ENCODE measurements around the gene UNC5C. TPM values are rescaled to one million over a fixed set of nuclear protein-coding genes. Genes with fewer than 3 reads are reported as not detected.
"Not testable (repeated sequence)": the region's sequence is repeated elsewhere in the genome, so short reads cannot be mapped to it uniquely, and the experiment has no call there.

Gene UNC5C
- polyA plus RNA-seq, 1 donor = 4.1 TPM

DNA sequence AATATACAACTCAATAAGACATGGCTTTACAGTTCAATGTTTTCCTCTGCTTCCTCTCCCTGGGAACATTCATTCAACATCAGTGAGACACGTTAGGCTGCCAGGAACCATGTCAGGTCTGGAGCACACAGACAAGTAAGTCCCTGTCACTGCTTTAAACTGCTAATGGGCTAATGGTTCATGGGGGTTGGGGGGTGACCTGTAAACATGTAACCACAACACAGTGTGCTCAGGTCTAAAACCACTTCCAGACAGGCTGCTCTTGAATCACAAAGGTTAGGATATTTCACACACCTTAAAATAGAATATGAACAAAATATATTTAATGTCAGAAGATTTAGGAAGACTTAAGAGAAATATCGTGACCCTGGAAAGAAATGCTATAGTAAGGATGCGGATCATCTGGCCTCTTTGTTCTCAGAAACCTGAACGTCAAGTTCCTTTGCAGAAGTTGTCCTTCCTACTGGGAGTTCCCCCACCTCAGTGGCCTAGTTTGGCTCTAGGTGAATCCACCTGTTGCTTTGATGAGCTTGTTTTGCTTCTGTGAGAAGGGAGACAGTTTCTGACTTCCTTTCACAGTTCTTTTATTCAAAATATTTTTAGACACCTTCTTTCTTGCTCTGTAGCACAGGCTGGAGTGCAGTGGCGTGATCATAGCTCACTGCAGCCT is 359.9 kb downstream of the UNC5C start:
- no peak overlapping the region for H3K27ac ChIP-seq (ENCODE audit: low read length)
- no peak overlapping the region for H3K4me3 ChIP-seq (ENCODE audit: low read length)
- H3K27me3 ChIP-seq (ENCODE audit: control insufficient read depth, insufficient read depth, low read length) = no peaks in the 10 kb centered on the region
- WGBS (ENCODE audit: insufficient coverage, low lambda C conversion rate) = 100% methylated on average over 1 of the region's 5 CpGs
- no peaks in the 10 kb centered on the region for H3K4me1 ChIP-seq (ENCODE audit: control insufficient read depth, insufficient read depth, low read length)
- no peak for DNase-seq
- H3K36me3 ChIP-seq (ENCODE audit: control insufficient read depth, insufficient read depth, low read length) = no peaks in the 10 kb centered on the region
- no peaks in the 10 kb centered on the region for H3K9me3 ChIP-seq (ENCODE audit: control insufficient read depth, low read depth, low read length)

GRCh38 chr4:95186666-95187065 is 362.1 kb downstream of the UNC5C start:
- H3K27ac ChIP-seq (ENCODE audit: low read length) = no peak overlapping the region
- H3K9me3 ChIP-seq (ENCODE audit: control insufficient read depth, low read depth, low read length) = no peaks in the 10 kb centered on the region
- no peaks in the 10 kb centered on the region for H3K4me1 ChIP-seq (ENCODE audit: control insufficient read depth, insufficient read depth, low read length)
- H3K27me3 ChIP-seq (ENCODE audit: control insufficient read depth, insufficient read depth, low read length) = peaks cover 2% of the 10 kb centered on the region
- no peak for DNase-seq
- no peak overlapping the region for H3K4me3 ChIP-seq (ENCODE audit: low read length)
- no peaks in the 10 kb centered on the region for H3K36me3 ChIP-seq (ENCODE audit: control insufficient read depth, insufficient read depth, low read length)
- no CpG with 5 or more reads among the region's 8 CpGs for WGBS (ENCODE audit: insufficient coverage, low lambda C conversion rate)

DNA sequence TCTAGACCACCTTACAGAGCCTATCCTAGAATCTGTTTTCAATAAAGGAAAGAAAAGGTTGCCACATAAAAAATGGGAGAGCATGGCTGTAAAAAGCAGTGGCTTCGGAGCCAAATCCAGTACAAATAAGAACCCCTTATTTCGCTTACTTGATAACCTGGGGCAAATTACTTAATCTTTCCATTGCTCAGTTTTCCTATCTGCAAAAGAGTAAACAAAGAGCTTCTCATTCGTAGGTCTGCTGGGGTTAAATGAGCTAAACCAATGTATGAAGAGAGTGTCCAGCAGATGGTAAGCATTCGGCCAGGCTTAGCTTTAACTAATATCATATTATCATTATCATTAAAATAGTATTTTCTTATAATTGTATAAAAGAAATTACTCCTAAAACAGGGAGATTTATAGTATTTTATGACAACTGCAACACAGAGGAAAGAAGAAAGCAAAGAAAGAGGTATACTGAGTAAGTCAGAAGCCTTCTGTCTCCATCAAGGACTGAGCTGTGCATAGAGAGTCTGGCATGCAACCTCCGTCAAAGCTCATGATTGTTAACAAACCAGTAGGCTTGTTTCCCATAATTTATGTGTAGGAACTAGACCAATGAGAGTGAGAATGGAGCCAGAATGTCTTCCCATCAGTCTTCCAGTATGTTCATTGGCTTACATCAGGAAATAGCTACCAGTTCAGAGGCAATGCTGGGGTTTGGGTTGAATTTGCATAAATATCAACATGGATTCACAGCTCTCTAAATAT is 364.9 kb downstream of the UNC5C start:
- Histone ChIP-seq H3K27me3 (ENCODE audit: control insufficient read depth, insufficient read depth, low read length) (peaks cover 2% of the 10 kb centered on the region), H3K27ac (ENCODE audit: low read length) (no peak overlapping the region), H3K4me1 (ENCODE audit: control insufficient read depth, insufficient read depth, low read length) (no peaks in the 10 kb centered on the region), H3K4me3 (ENCODE audit: low read length) (no peak overlapping the region), H3K36me3 (ENCODE audit: control insufficient read depth, insufficient read depth, low read length) (no peaks in the 10 kb centered on the region), H3K9me3 (ENCODE audit: control insufficient read depth, low read depth, low read length) (no peaks in the 10 kb centered on the region)
- WGBS (ENCODE audit: insufficient coverage, low lambda C conversion rate) = 20% methylated on average over 1 of the region's 5 CpGs
- DNase-seq = no peak

- DNase-seq = no peak
- Histone ChIP-seq H3K4me1 (ENCODE audit: control insufficient read depth, insufficient read depth, low read length) (no peaks in the 10 kb centered on the region), H3K4me3 (ENCODE audit: low read length) (no peak overlapping the region), H3K9me3 (ENCODE audit: control insufficient read depth, low read depth, low read length) (peaks cover 4% of the 10 kb centered on the region), H3K36me3 (ENCODE audit: control insufficient read depth, insufficient read depth, low read length) (no peaks in the 10 kb centered on the region), H3K27ac (ENCODE audit: low read length) (no peak overlapping the region), H3K27me3 (ENCODE audit: control insufficient read depth, insufficient read depth, low read length) (peaks cover 2% of the 10 kb centered on the region)
- no CpG with 5 or more reads among the region's 2 CpGs for WGBS (ENCODE audit: insufficient coverage, low lambda C conversion rate)
These were observed 366.8 kb downstream of the UNC5C start for GRCh38 chr4:95181996-95182306.

DNA sequence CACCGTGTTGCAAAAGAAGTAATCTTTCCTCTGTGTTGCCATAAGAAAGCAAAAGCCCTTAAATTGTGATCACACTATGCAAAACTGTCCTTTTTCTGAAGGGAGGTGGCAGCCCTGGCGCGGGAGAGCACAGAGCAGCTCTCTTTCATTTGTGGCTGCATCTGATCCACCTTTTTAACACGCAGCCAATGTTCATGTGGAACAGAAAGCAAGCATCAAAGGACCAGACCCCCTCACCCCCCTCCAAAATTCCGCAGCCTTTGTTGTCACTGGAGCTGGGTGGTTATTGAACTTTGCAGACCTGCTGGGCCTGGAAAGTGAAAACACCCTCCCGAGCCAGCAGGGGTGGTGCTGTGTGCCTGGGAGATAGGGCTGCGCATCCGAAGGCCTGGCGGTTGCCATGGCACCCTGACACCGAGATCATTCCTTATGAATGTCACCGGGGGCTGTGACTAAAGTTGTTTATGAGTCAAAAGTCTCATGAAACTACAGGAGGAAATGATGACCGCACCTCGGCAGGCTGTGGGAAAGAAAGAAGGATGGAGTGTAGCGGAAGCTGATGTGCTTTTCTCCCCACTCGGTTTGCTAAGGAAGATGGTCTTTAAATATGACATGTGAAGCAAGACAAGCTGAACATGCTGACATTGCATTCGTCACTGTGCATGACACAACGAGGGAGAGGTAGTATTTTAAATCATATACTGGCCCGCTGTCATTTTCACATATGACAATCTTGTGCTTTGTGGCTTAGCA is 367.4 kb downstream of the UNC5C start:
- H3K4me1 ChIP-seq (ENCODE audit: control insufficient read depth, insufficient read depth, low read length) = no peaks in the 10 kb centered on the region
- H3K27ac ChIP-seq (ENCODE audit: low read length) = no peak overlapping the region
- H3K27me3 ChIP-seq (ENCODE audit: control insufficient read depth, insufficient read depth, low read length) = peaks cover 2% of the 10 kb centered on the region
- no peak overlapping the region for H3K4me3 ChIP-seq (ENCODE audit: low read length)
- no peak for DNase-seq
- H3K36me3 ChIP-seq (ENCODE audit: control insufficient read depth, insufficient read depth, low read length) = no peaks in the 10 kb centered on the region
- H3K9me3 ChIP-seq (ENCODE audit: control insufficient read depth, low read depth, low read length) = peaks cover 6% of the 10 kb centered on the region
- 100% methylated on average over 3 of the region's 18 CpGs for WGBS (ENCODE audit: insufficient coverage, low lambda C conversion rate)

DNA sequence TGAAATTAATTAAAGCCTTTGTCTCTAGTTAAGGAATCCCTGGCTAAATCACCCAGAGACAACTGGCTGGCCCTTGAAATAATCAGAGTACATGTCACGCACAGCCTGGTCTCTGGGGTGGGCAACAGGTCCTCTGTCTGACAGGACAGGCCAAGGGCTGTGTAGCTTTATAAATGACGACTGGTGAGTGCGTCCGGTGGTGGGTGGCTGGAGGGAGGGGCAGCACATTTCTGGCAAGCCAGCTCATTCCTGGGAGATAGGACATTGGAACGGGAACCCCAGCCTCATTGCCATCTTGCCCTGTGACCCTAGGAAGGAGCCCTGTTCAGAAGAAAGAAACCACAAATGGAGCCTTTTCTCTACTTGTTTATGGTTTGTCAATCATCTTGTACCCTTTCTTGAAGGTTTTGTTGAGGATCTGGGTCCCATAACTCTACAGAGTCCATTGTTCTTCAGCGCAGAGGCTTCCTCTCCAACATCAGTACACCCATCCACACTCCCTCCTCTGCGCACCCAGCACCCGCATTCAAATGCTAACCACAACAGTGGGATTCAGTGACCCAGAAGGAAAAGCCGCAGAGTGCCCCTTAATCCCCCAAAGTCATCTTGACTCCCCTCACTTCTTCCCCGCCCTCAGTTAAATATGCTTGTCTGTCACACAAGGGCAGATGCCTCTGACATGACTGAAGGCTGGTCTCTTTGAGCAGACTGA is 368.1 kb downstream of the UNC5C start:
- H3K36me3 ChIP-seq (ENCODE audit: control insufficient read depth, insufficient read depth, low read length) = no peaks in the 10 kb centered on the region
- no CpG with 5 or more reads among the region's 10 CpGs for whole genome bisulfite sequencing (ENCODE audit: insufficient coverage, low lambda C conversion rate)
- H3K27ac ChIP-seq (ENCODE audit: low read length) = no peak overlapping the region
- no peak overlapping the region for H3K4me3 ChIP-seq (ENCODE audit: low read length)
- peaks cover 6% of the 10 kb centered on the region for H3K9me3 ChIP-seq (ENCODE audit: control insufficient read depth, low read depth, low read length)
- no peaks in the 10 kb centered on the region for H3K4me1 ChIP-seq (ENCODE audit: control insufficient read depth, insufficient read depth, low read length)
- H3K27me3 ChIP-seq (ENCODE audit: control insufficient read depth, insufficient read depth, low read length) = peaks cover 2% of the 10 kb centered on the region
- DNase-seq = no peak

- Histone ChIP-seq H3K27ac (ENCODE audit: low read length) (no peak overlapping the region), H3K4me3 (ENCODE audit: low read length) (no peak overlapping the region), H3K4me1 (ENCODE audit: control insufficient read depth, insufficient read depth, low read length) (no peaks in the 10 kb centered on the region), H3K36me3 (ENCODE audit: control insufficient read depth, insufficient read depth, low read length) (no peaks in the 10 kb centered on the region), H3K27me3 (ENCODE audit: control insufficient read depth, insufficient read depth, low read length) (peaks cover 2% of the 10 kb centered on the region), H3K9me3 (ENCODE audit: control insufficient read depth, low read depth, low read length) (peaks cover 6% of the 10 kb centered on the region)
- 94% methylated on average over 2 of the region's 2 CpGs for WGBS (ENCODE audit: insufficient coverage, low lambda C conversion rate)
- no peak for DNase-seq
These were observed 369.8 kb downstream of the UNC5C start for GRCh38 chr4:95178938-95179337.

DNA sequence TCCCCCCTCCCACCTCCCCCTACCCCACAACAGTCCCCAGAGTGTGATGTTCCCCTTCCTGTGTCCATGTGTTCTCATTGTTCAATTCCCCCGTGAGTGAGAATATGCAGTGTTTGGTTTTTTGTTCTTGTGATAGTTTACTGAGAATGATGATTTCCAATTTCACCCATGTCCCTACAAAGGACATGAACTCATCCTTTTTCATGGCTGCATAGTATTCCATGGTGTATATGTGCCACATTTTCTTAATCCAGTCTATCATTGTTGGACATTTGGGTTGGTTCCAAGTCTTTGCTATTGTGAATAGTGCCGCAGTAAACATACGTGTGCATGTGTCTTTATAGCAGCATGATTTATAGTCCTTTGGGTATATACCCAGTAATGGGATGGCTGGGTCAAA is 377.4 kb downstream of the UNC5C start:
- H3K4me3 ChIP-seq (ENCODE audit: low read length); H3K36me3 ChIP-seq (ENCODE audit: control insufficient read depth, insufficient read depth, low read length); H3K9me3 ChIP-seq (ENCODE audit: control insufficient read depth, low read depth, low read length); H3K27me3 ChIP-seq (ENCODE audit: control insufficient read depth, insufficient read depth, low read length); H3K27ac ChIP-seq (ENCODE audit: low read length); H3K4me1 ChIP-seq (ENCODE audit: control insufficient read depth, insufficient read depth, low read length); DNase-seq: not testable (repeated sequence)
- WGBS (ENCODE audit: insufficient coverage, low lambda C conversion rate) = no CpG with 5 or more reads among the region's 3 CpGs

DNA sequence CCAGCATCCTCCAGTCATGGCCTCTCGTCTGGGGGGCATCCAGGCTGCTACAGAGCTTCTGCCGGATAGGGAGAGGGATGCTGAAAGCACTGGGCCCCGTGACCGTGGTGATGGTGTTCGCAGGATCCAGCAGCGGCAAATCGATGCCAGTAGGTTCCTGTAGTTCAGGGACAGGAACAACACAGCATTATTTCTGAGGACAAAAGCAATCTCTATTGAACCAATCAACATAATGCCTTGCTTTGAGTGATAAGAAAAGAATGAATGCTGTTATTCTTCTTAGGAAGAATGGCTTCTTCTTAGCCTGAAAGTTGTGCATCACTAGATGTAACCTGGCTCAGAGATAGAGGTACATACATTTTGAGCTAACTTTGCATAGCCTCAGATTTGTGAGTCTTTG is 378.6 kb downstream of the UNC5C start:
- H3K27me3 ChIP-seq (ENCODE audit: control insufficient read depth, insufficient read depth, low read length) = no peaks in the 10 kb centered on the region
- no peak overlapping the region for H3K27ac ChIP-seq (ENCODE audit: low read length)
- WGBS (ENCODE audit: insufficient coverage, low lambda C conversion rate) = no CpG with 5 or more reads among the region's 7 CpGs
- no peaks in the 10 kb centered on the region for H3K9me3 ChIP-seq (ENCODE audit: control insufficient read depth, low read depth, low read length)
- no peak overlapping the region for H3K4me3 ChIP-seq (ENCODE audit: low read length)
- no peak for DNase-seq
- no peaks in the 10 kb centered on the region for H3K36me3 ChIP-seq (ENCODE audit: control insufficient read depth, insufficient read depth, low read length)
- no peaks in the 10 kb centered on the region for H3K4me1 ChIP-seq (ENCODE audit: control insufficient read depth, insufficient read depth, low read length)

DNA sequence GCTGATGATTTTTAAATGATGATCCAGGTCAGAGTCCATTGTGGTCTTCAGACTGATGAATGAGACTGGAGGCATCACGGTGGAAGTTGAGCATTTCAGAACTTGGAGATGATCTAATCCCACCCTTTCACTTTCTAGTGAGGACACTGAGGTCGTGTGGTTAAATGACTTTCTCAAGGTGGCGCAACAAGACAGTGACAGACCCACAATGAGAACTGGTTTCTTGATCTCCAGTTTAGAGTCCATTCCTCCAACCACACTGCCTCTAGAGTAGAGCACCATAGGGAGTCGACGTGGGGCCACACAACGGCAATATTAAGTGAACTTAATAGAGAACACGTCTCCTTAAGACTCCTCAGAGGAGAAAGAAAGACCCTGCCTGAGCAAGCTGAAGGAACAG is 381.0 kb downstream of the UNC5C start:
- no CpG with 5 or more reads among the region's 7 CpGs for WGBS (ENCODE audit: insufficient coverage, low lambda C conversion rate)
- Histone ChIP-seq H3K9me3 (ENCODE audit: control insufficient read depth, low read depth, low read length) (no peaks in the 10 kb centered on the region), H3K4me3 (ENCODE audit: low read length) (no peak overlapping the region), H3K4me1 (ENCODE audit: control insufficient read depth, insufficient read depth, low read length) (no peaks in the 10 kb centered on the region), H3K27ac (ENCODE audit: low read length) (no peak overlapping the region), H3K36me3 (ENCODE audit: control insufficient read depth, insufficient read depth, low read length) (no peaks in the 10 kb centered on the region), H3K27me3 (ENCODE audit: control insufficient read depth, insufficient read depth, low read length) (peaks cover 5% of the 10 kb centered on the region)
- no peak for DNase-seq

Data from large intestine (tissue), 3 donors.